ENCODE results near the gene AFF1.

Gene AFF1

DNA sequence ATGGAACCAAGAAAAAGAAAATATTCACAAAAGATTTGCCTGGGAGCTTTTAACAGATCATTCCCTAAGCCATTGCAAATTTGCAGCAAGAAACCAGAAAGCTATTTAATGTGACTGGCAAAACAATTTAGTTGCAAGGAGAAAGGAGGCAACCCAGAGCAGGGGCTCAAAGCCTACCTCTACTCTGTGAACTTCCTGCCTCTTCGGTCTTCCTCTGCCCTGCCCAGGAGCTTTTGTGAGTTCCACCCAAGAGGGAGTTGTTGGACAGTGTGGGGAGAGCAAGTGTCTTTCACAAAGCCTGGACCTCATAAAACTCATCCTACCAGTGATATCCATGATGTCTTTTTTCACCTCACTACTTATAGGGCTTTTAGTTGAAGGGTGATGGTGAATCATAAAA, 107.4 kb downstream of the AFF1 start:
- DNase-seq: no peak

DNA sequence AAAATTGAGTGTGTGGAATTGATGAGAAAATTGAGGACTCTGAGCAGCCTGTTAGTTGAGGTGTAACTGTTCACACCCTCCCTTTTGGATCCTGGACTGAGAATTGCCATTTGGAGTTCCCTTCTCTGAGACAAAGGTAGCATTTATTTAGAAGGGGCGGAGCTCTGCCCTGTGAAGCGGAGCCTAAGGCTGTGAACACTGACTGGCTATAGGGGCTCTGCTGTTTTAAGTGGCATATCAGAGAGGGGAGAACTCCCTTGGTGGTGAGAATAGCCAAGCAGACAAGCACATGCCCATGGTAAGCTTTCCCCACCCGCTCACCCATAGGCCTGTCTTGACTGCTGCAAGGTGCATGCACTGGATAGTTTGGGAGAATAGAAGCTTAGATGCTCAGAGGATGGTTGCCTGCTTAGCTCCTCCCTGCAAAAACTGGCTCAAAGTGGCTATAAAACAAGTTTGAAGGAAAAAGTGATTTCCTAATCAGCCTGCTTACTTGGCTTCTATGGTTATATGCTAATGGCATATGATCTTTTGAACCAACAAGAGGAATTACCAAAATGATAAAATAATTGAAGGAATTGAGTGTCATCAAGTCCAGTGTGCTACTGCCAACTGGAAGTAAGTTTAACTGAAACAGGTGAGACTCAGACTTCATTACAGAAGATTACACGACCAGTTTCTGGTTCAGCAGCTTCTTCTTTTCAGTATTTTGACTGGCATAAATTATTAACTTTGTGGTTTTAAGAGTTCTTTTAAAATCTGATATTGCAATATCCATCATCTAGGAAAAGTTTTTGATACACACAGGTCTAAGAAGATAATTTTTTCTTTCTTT, 108.4 kb downstream of the AFF1 start:
- no peak for DNase-seq

DNA sequence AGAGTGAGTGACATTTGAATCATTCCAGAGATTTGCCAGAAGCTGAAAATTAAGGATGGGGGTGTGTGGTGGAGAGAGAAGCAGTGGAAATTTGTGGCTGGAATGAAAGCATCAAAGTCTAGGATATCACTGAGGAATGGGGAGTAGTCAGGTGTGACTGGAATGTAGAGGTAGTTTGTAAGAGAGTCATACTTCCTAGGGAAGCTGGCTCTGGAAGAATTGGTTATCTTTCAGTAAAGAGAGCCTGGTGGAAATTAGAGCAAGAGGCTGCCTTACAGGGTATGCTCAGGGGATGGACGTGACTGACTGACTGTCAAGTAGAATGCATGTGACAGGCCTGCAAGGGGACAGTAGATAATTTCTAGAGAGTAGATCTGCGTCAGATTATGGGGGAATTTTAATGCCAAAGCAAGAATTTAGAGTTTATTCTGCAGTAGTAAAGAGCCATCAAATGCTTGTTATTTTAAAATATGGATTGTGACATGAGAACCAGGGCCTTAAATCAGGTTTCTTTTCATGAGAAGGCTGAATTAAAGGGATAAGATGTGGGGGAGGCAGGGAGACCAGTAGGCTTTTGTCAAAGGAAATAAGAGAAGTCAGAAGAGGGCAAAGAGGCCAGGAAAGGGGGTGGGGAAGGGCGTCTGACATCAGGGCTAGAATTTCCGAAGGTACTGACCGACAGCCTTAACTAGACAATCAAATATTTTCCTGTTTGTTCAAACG, 109.9 kb downstream of the AFF1 start:
- DNase-seq: peak; percentile 68

DNA sequence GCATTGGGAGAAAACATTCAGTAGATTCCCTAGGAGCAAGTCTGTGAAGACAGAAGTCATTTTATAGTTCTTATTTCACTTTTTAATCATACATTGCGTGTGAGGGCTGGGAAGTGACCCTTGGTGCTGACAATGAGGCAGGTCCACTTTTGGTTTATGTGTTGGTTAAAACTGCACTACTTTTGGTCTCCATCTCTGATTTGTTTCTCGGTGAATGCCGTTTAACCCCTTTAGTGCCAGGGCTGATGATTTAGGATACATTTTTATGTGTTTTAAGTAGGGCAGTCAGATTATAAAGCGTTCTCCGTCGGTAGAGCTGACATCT, 110.4 kb downstream of the AFF1 start:
- DNase-seq: no peak

GRCh38 chr4:87045659-87046058, 110.8 kb downstream of the AFF1 start:
- no peak for DNase-seq

GRCh38 chr4:87046121-87046551, 111.3 kb downstream of the AFF1 start:
- DNase-seq: no peak

- DNase-seq: no peak
Observed at GRCh38 chr4:87047281-87047798, 112.5 kb downstream of the AFF1 start.

DNA sequence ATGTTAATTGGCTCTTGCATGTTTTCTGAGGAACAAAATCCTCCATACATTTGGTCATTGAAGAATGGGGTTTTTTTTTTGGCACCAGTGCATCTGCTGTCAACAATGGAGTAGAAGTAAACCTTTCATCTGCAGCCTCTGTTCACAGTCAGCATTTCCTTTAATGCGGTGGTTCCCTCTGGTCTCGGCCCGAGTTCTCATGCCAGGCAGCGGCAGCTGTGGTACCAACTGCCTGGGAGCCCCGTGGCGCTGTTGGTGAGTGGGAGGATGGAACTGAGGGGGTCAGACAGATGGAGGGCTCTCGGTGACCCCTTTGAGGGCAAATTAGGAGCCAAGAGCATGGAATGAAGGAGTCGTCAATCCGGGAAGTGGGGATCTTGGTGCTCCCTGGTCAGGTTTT, 114.7 kb downstream of the AFF1 start:
- no peak for DNase-seq

DNA sequence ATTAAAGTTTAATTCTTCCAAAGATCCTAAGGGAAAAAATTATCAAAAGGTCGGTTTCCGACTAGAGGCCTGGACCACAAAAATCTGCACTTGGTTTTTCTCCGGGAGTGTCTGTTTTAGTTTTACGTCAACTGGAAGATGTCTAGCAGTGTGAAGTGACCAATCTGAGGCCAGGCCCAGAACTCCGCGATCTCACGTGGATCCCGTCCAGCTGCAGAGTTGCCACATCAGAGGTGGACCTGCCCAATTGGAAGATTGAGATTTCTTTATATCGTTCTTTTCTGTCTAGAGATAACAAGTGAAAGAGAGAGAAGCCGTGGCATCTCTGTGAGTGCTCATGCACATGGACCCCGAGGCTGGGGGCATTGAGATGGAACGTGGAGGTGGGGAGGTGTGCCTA, 115.8 kb downstream of the AFF1 start:
- no peak for DNase-seq

GRCh38 chr4:87051121-87051713, 116.4 kb downstream of the AFF1 start:
- no peak for DNase-seq

GRCh38 chr4:87052615-87053014, 117.8 kb downstream of the AFF1 start:
- DNase-seq: no peak

GRCh38 chr4:87053176-87053658, 118.4 kb downstream of the AFF1 start:
- DNase-seq: no peak

DNA sequence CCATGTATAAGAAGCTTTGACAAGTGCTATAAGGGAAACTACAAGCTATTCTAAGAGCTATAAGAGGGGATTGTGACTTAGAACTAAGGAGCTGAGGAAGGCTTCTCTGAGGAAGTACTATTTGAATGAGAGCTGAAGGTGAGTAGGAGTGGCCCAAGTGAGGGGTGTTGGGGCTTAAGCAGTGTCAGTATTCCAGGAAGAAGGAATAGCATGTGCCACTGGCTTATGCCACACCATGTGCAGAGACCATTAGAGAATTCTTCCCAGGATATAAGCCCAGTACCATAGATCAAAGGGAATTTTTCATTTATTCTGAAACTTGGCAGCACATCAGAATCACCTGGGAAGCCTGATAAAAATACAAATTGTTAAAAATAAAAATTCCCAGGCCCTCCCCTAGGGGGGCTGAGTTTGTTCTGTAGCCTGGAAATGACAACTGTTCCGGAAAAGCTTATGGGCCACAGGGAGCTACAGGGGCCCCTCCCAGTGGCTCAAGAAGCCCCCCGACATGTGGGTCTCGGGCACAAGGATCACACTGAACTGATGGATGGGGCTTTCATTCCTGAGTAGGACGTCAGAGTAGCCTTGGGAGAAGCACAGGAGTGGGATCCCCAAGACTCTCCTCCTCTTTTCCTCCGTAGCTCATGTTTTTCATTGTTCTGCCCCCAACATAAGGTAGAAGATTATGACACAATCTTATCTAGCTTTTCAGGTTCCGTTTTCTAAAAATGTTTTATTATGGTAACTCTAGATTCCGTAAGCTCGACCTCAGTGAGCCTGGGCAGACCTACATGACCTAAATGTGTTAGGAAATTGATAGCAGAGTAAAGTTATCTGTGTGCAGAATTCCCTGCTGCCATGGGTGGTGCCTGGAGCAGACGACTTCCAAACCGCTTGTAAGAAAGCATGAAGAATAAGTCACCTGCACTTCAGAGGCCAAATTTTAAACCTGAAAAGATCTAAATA, 119.3 kb downstream of the AFF1 start:
- no peak for DNase-seq

DNA sequence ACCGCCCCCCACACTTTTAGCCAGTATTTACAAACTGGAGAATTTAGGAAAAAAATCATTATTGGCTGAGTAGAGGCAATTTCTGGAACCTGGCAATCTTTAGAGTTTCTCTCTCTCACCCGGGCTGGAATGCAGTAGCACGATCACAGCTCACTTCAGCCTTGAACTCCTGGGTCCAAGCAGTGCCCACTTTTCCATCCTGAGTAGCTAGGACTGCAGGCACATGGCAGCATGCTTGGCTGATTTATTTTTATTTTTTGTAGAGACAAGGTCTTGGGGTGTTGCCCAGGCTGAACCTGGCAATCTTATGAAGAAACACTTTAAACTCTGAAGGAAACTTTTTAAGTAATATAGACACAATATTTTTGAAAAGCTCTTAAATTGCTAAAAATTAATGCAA, 120.1 kb downstream of the AFF1 start:
- no peak for DNase-seq

DNA sequence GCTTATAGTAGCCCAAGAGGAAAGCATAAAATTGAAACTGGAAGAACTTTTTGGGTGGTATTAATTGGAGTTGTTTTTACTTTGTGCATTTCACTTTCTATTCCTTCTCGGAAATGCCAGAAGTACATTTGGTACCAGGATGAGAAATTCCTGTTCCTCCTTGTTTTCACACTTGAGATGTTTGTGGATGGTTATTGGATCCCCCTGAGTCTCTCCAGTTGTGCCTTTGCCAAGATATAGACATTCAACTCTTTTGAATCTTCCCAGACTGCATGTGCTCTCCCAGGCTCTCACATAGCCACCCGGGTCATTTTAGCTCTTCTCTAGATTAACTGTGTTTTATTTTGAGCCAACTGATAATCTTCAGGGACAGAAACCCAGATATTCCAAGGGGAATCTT, 120.5 kb downstream of the AFF1 start:
- DNase-seq: no peak

DNA sequence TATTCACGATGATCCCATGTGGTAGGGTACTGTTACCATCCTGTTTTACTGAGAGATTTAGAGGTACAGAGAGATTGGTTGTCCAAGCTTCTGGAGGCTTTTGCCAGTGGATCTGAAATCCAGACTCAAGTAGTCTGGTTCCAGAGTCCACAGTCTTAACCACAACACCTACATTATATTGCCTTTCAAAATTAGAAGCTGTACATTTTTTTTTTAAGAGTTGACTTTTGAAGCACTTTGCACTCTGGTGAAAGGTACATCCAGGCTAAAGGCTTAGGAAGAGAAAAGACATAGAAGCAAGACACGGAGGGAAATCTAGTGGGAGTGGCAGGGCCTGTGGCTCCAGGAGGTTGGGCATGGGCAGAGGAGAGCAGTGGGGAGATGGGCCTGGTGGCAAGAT, 122.1 kb downstream of the AFF1 start:
- DNase-seq: no peak

GRCh38 chr4:87057835-87058355, 123.1 kb downstream of the AFF1 start:
- no peak for DNase-seq

DNA sequence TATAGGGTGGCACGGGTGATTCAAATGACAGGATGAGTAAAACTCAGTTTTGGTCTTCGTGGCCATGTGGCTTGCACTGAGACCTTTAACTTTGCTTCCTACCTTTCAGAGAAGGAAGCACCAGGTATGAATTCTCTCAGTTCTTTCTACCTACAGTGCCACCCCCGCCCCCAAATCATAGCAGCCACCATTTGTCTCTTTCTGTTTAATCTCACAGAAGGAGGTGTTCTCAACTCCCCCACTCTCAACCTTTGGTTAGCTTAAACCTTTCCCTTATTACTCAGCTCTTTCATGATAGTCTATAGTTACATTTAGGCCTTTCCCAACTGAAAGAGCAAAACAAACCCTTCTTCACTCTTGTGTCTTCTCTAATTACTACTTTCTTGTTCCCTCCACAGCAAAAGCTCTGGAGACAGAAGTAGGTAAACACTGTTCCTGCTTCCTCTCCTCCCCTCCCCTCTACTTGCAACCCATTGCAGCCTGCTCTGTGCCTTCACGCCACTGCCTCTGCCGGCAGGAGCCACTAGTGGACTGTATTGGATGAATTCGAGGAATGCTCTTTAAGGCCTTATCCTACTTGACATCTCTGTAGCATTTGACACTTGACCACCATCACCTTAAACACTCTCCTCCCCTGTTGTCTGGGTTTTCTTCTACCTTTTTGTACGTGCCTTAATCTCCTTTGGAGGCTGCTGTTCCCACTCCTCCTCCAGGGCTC, 123.7 kb downstream of the AFF1 start:
- DNase-seq: no peak

GRCh38 chr4:87060957-87061356, 126.1 kb downstream of the AFF1 start:
- DNase-seq: no peak

DNA sequence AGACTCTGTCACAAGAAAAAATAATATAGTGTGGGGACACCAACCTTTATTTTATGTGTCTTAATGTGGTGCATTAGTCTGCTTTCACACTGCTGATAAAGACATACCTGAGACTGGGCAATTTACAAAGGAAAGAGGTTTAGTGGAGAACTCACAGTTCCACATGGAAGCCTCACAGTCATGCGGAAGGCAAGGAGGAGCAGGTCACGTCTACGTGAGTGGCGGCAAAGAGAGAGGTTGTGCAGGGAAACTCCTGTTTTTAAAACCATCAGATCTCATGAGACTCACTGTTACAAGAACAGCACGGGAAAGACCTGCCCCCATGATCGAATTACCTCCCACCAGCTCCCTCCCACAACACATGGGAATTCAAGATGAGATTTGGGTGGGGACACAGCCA, 130.2 kb downstream of the AFF1 start:
- DNase-seq: no peak

GRCh38 chr4:87066403-87067123, 131.8 kb downstream of the AFF1 start:
- DNase-seq: no peak

Data from NCI-H226 (cell line).